PC-3 (cell line): ENCODE results near the gene PTOV1. TPM values are rescaled to one million over a fixed set of nuclear protein-coding genes. Genes with fewer than 3 reads are reported as not detected.

Experiments used
- ATAC-seq: fragments of 200-7000 bp; cut with Tn5 transposase; 2 replicates; pipeline ENCODE4 v1.9.1; 2020; ENCODE audit warnings: mild to moderate bottlenecking, moderate library complexity
- BruUV-seq: library from RNA; stranded (reverse); fragments of 400-500 nt; replicated peaks from 2 replicates; lab custom pipeline; 2021; lab: Mats Ljungman, UMichigan
- CTCF ChIA-PET: fragments of 300-600 bp; sonication (Branson Sonifier 250); formaldehyde crosslinking; loops from one replicate; lab custom pipeline; 2022; ENCODE audit warnings: antibody characterized with exemption; lab: Charles Lee
- POLR2A ChIA-PET: fragments of 300-600 bp; sonication (Branson Sonifier 250); formaldehyde crosslinking; loops from one replicate; lab custom pipeline; 2022; ENCODE audit warnings: antibody characterized with exemption; ENCODE audit not compliant: unreplicated experiment; lab: Charles Lee
- DNase-seq: peaks from one replicate; pipeline ENCODE4 v3.0.0-alpha.2; 2015
- H2AFZ ChIP-seq: fragments of 300-600 bp; sonication (generic); 2 replicates; pipeline ENCODE4 v1.6.0; 2016; ENCODE audit warnings: antibody characterized with exemption, low read length
- H3F3A ChIP-seq: fragments of 300-600 bp; sonication (generic); one replicate; pipeline ENCODE4 v1.6.0; 2017; ENCODE audit warnings: antibody characterized with exemption, low read length, control low read depth, mild to moderate bottlenecking; ENCODE audit not compliant: unreplicated experiment
- H3K27ac ChIP-seq: fragments of 300-600 bp; sonication (generic); 2 replicates; pipeline ENCODE4 v1.5.1; 2016; ENCODE audit warnings: mild to moderate bottlenecking, low read length
- H3K27me3 ChIP-seq: fragments of 300-600 bp; sonication (generic); 2 replicates; pipeline ENCODE4 v1.6.1; 2016; ENCODE audit warnings: low read length, mixed read lengths
- H3K36me3 ChIP-seq: fragments of 300-600 bp; sonication (generic); 2 replicates; pipeline ENCODE4 v1.6.1; 2016; ENCODE audit warnings: low read depth, mixed run types, low read length, mixed read lengths
- H3K4me1 ChIP-seq: fragments of 300-600 bp; sonication (generic); 2 replicates; pipeline ENCODE4 v1.5.1; 2016; ENCODE audit warnings: low read length; ENCODE audit not compliant: insufficient read depth
- H3K4me2 ChIP-seq: fragments of 300-600 bp; sonication (generic); 2 replicates; pipeline ENCODE4 v1.6.0; 2016; ENCODE audit warnings: low read length
- H3K4me3 ChIP-seq: fragments of 300-600 bp; sonication (generic); 2 replicates; pipeline ENCODE4 v1.5.1; 2016; ENCODE audit warnings: mild to moderate bottlenecking, low read length, mixed read lengths
- H3K79me2 ChIP-seq: fragments of 300-600 bp; sonication (generic); 2 replicates; pipeline ENCODE4 v1.6.1; 2017; ENCODE audit warnings: low read length, mixed read lengths
- H3K9ac ChIP-seq: fragments of 300-600 bp; sonication (generic); 2 replicates; pipeline ENCODE4 v1.6.0; 2016; ENCODE audit warnings: mild to moderate bottlenecking, low read length
- H3K9me2 ChIP-seq: fragments of 300-600 bp; sonication (generic); replicated peaks from 2 replicates; pipeline ENCODE4 v1.6.1; 2016; ENCODE audit warnings: mixed run types, low read length, mixed read lengths
- H3K9me3 ChIP-seq: fragments of 300-600 bp; sonication (generic); 2 replicates; pipeline ENCODE4 v1.6.1; 2016; ENCODE audit warnings: low read length, mixed read lengths
- H4K20me1 ChIP-seq: fragments of 300-600 bp; sonication (generic); 2 replicates; pipeline ENCODE4 v1.6.1; 2016; ENCODE audit warnings: low read length, mixed read lengths
- CTCF ChIP-seq: fragments of 300-600 bp; sonication (generic); conservative IDR thresholded peaks from 2 replicates; pipeline ENCODE4 v1.5.1; 2017; ENCODE audit warnings: antibody characterized with exemption, low read depth, mild to moderate bottlenecking, low read length
- EZH2 ChIP-seq: fragments of 300-600 bp; sonication (generic); IDR thresholded peaks from one replicate; pipeline ENCODE4 v1.6.1; 2017; ENCODE audit warnings: antibody characterized with exemption, mild to moderate bottlenecking, low read length; ENCODE audit not compliant: unreplicated experiment
- EZH2phosphoT487 ChIP-seq: fragments of 300-600 bp; sonication (generic); IDR thresholded peaks from 2 replicates; pipeline ENCODE4 v1.6.1; 2018; ENCODE audit warnings: mild to moderate bottlenecking, antibody characterized with exemption, low read length, borderline replicate concordance
- intact Hi-C: fragments of 100-400 bp; cut with micrococcal nuclease; formaldehyde crosslinking; loops from 2 replicates; pipeline ENCODE4 v1.9.0; 2023
- total RNA-seq: library from RNA; depleted of rRNA; stranded (reverse); fragments of >200 nt; gene quantifications from 2 replicates; pipeline ENCODE4 v1.2.3, GENCODE V29; 2014

Gene PTOV1
- total RNA-seq, 1 experiment from 2014 or later, result 148 TPM

- POLR2A ChIA-PET, result no interaction called here
- ATAC-seq, result no peak
- no peak overlapping the region for H3K9ac ChIP-seq
Measured at GRCh38 chr19:49835562-49835961, 15.4 kb upstream of the PTOV1 start.

GRCh38 chr19:49836176-49837008, 14.6 kb upstream of the PTOV1 start:
- POLR2A ChIA-PET, result no interaction called here
- ATAC-seq, result no peak
- H3K27ac ChIP-seq, result no peak overlapping the region

More at GRCh38 chr19:49835562-49835961, 15.4 kb upstream of the PTOV1 start:
- H3F3A ChIP-seq, result no peaks in the 10 kb centered on the region
- H3K9me3 ChIP-seq, result no peaks in the 10 kb centered on the region
- intact Hi-C loops, result no loop called here
- DNase-seq, result no peak
- H3K9me2 ChIP-seq, result no peaks in the 10 kb centered on the region
- no peak overlapping the region for H3K27ac ChIP-seq
- TF ChIP-seq CTCF, result no peak
- no peak for TF ChIP-seq EZH2
- TF ChIP-seq EZH2phosphoT487, result no peak
- H2AFZ ChIP-seq, result no peak overlapping the region
- H3K4me2 ChIP-seq, result no peak overlapping the region
- no peaks in the 10 kb centered on the region for H3K27me3 ChIP-seq
- H3K4me3 ChIP-seq, result no peak overlapping the region
- peaks cover 27% of the 10 kb centered on the region for H3K36me3 ChIP-seq
- H3K4me1 ChIP-seq, result no peaks in the 10 kb centered on the region
- BruUV-seq, result no TSS peak
- no peaks in the 10 kb centered on the region for H4K20me1 ChIP-seq
- no peaks in the 10 kb centered on the region for H3K79me2 ChIP-seq
- CTCF ChIA-PET, result interaction anchor here (0.6 kb wide), 1 partner anchor 85 kb away, joined by 17 read pairs; no protein-coding TSS in a partner anchor

More at GRCh38 chr19:49836176-49837008, 14.6 kb upstream of the PTOV1 start:
- no peaks in the 10 kb centered on the region for H3F3A ChIP-seq
- BruUV-seq, result no TSS peak
- H3K36me3 ChIP-seq, result peaks cover 26% of the 10 kb centered on the region
- intact Hi-C loops, result no loop called here
- no peak overlapping the region for H2AFZ ChIP-seq
- H3K4me1 ChIP-seq, result no peaks in the 10 kb centered on the region
- no peak overlapping the region for H3K9ac ChIP-seq
- H3K4me3 ChIP-seq, result no peak overlapping the region
- no peaks in the 10 kb centered on the region for H3K9me3 ChIP-seq
- H3K79me2 ChIP-seq, result no peaks in the 10 kb centered on the region
- no peaks in the 10 kb centered on the region for H4K20me1 ChIP-seq
- H3K9me2 ChIP-seq, result no peaks in the 10 kb centered on the region
- DNase-seq, result no peak
- no peaks in the 10 kb centered on the region for H3K27me3 ChIP-seq
- CTCF ChIA-PET, result no interaction called here
- H3K4me2 ChIP-seq, result no peak overlapping the region
- no peak for TF ChIP-seq EZH2phosphoT487
- TF ChIP-seq CTCF, result no peak
- no peak for TF ChIP-seq EZH2
